HFFc6 (cell line): ENCODE results near the gene MIF4GD. TPM values are rescaled to one million over a fixed set of nuclear protein-coding genes. Genes with fewer than 3 reads are reported as not detected.
A peak's percentile ranks its signal among the peaks of the same experiment; 100 is the strongest.
"Not testable (repeated sequence)": the region's sequence is repeated elsewhere in the genome, so short reads cannot be mapped to it uniquely, and the experiment has no call there.

Experiments used
- DNase-seq: peaks from one replicate; pipeline ENCODE4 v3.0.0-alpha.2; 2018
- H3K27ac Mint-ChIP-seq: 2 replicates; pipeline ENCODE4 v1.8.0; 2020; ENCODE audit warnings: mild to moderate bottlenecking, mixed read lengths
- H3K27me3 Mint-ChIP-seq: 2 replicates; pipeline ENCODE4 v1.8.0; 2021; ENCODE audit warnings: mild to moderate bottlenecking, moderate library complexity, mixed read lengths; ENCODE audit not compliant: insufficient read depth
- H3K36me3 Mint-ChIP-seq: 2 replicates; pipeline ENCODE4 v1.8.0; 2021; ENCODE audit warnings: low read depth, mixed read lengths
- H3K4me1 Mint-ChIP-seq: 2 replicates; pipeline ENCODE4 v1.8.0; 2020; ENCODE audit warnings: low read depth, mixed read lengths
- H3K4me3 Mint-ChIP-seq: 2 replicates; pipeline ENCODE4 v1.8.0; 2020; ENCODE audit warnings: mild to moderate bottlenecking, moderate library complexity, mixed read lengths
- H3K9me3 Mint-ChIP-seq: 2 replicates; pipeline ENCODE4 v1.8.0; 2020; ENCODE audit warnings: mild to moderate bottlenecking, mixed read lengths
- CTCF ChIP-seq: fragments of 200-600 bp; sonication (generic); IDR thresholded peaks from 2 replicates; pipeline ENCODE4 v1.5.0; 2021; ENCODE audit warnings: antibody characterized with exemption, mild to moderate bottlenecking
- total RNA-seq, 6 experiments: library from RNA; stranded (reverse); fragmentation: NEBNext Ultra II Directional; extraction: Animal tissue kit (Norgen Biotek cat#: 25700); gene quantifications; 2 replicates in 1 of 6; 3 replicates in 5 of 6; pipeline ENCODE4 v1.2.3, GENCODE V29; 2021

Gene MIF4GD
- total RNA-seq, 6 experiments from 2014 or later, result 8.8 to 10.8 (median 10.0) TPM

- peaks cover 7% of the 10 kb centered on the region for H3K36me3 Mint-ChIP-seq
- H3K4me3 Mint-ChIP-seq, result peak overlapping the region; percentile 100
- no peaks in the 10 kb centered on the region; the same call in 1 of the 2 replicates for H3K27me3 Mint-ChIP-seq
- peak; percentile 54 for TF ChIP-seq CTCF
- DNase-seq, result no peak
- H3K9me3 Mint-ChIP-seq, result no peaks in the 10 kb centered on the region
- peaks cover 58% of the 10 kb centered on the region for H3K4me1 Mint-ChIP-seq
- H3K27ac Mint-ChIP-seq, result peak overlapping the region; percentile 100
Measured at GRCh38 chr17:75260641-75261335, 10.2 kb downstream of the MIF4GD start.

- not testable (repeated sequence) for H3K36me3 Mint-ChIP-seq, H3K9me3 Mint-ChIP-seq, H3K27me3 Mint-ChIP-seq, H3K4me3 Mint-ChIP-seq, DNase-seq, H3K27ac Mint-ChIP-seq
- peaks cover 52% of the 10 kb centered on the region for H3K4me1 Mint-ChIP-seq
Measured at GRCh38 chr17:75257228-75257627, 13.8 kb downstream of the MIF4GD start.

DNA sequence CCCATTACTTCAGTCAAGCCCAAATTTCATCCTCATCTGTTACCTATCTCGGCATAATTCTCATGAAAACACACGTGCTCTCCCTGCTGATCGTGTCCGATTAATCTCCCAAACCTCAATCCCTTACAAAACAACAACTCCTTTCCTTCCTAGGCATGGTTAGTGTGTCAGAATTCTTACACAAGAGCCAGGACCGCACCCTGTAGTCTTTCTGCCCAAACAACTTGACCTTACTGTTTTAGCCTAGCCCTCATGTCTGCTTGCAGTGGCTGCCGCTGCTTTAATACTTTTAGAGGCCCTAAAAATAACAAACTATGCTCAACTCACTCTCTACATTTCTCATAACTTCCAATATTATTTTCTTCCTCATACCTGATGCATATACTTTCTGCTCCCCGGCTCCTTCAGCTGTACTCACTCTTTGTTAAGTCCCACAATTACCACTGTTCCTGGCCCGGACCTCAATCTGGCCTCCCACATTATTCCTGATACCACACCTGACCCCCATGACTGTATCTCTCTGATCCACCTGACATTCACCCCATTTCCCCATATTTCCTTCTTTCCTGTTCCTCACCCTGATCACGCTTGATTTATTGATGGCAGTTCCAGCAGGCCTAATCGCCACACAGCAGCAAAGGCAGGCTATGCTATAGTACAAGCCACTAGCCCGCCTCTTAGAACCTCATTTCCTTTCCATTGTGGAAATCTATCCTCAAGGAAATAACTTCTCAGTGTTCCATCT, 14.9 kb downstream of the MIF4GD start:
- H3K27me3 Mint-ChIP-seq, H3K4me3 Mint-ChIP-seq, H3K9me3 Mint-ChIP-seq, H3K36me3 Mint-ChIP-seq, DNase-seq: not testable (repeated sequence)
- Mint-ChIP-seq H3K4me1 (peaks cover 49% of the 10 kb centered on the region), H3K27ac (peak overlapping the region; percentile 18; the same call in 1 of the 2 replicates)

DNA sequence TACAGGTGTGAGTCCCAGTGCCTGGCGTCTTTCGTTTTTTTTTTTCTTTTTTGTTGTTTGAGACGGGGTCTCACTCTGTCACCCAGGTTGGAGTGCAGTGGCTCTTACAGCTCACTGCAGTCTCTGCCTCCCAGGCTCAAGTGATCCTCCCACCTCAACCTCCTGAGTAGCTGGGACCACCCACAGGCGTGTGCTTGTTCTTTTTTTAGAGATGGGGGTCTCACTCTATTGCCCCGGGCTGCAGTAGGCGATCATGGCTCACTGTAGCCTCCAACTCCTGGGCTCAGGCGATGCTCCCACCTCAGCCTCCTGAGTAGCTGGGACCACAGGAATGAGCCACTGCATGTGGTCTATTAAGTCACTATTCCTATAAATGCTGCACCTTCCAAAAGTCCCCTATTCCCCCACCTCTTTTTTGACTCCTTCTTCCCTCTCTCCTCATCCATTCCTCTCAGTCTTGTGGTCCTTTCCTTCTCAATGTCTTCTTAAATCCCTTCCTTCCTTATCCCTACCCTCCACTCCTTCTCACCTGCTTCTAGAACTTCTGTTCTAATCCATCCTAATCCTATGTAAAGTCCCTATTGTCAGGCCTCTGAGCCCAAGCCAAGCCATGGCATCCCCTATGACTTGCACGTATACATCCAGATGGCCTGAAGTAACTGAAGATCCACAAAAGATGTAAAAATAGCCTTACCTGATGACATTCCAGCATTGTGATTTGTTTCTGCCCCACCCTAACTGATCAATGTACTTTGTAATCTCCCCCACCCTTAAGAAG, 18.8 kb downstream of the MIF4GD start:
- Mint-ChIP-seq H3K36me3 (no peaks in the 10 kb centered on the region; the same call in 1 of the 2 replicates), H3K4me1 (peaks cover 23% of the 10 kb centered on the region), H3K27me3 (no peaks in the 10 kb centered on the region; the same call in 1 of the 2 replicates), H3K9me3 (no peaks in the 10 kb centered on the region), H3K27ac (no peak overlapping the region; the same call in 1 of the 2 replicates), H3K4me3 (no peak overlapping the region)
- DNase-seq, result no peak
- no peak for TF ChIP-seq CTCF

- Mint-ChIP-seq H3K27me3 (no peaks in the 10 kb centered on the region; the same call in 1 of the 2 replicates), H3K9me3 (no peaks in the 10 kb centered on the region), H3K36me3 (no peaks in the 10 kb centered on the region; the same call in 1 of the 2 replicates), H3K4me1 (peaks cover 11% of the 10 kb centered on the region), H3K27ac (peak overlapping the region; percentile 36; the same call in 1 of the 2 replicates), H3K4me3 (peak overlapping the region; percentile 13; the same call in 1 of the 2 replicates)
- DNase-seq, result no peak
- no peak for TF ChIP-seq CTCF
Measured at GRCh38 chr17:75250009-75250471, 21.0 kb downstream of the MIF4GD start.

DNA sequence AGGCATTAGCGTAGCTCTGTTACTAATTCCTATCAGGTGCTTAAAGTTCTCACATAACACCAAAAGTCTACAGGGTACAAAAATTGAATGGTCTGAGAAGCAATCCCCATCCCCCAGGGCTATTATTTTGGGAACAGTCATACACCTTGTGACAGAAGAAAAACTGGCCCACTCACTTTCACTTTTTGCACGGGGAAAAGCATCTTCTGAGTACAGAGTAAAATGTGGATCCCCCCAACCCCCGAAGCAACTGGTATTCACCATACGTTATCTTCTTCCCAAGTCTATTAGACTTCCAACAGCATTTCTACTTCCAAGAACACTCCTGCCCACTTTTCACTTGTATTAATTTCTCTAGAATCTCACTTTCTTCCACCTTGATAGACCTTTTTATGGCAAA, 21.5 kb downstream of the MIF4GD start:
- H3K4me1 Mint-ChIP-seq, result peaks cover 11% of the 10 kb centered on the region
- peak overlapping the region; percentile 36; the same call in 1 of the 2 replicates for H3K27ac Mint-ChIP-seq
- no peaks in the 10 kb centered on the region; the same call in 1 of the 2 replicates for H3K36me3 Mint-ChIP-seq
- TF ChIP-seq CTCF, result no peak
- no peak for DNase-seq
- H3K4me3 Mint-ChIP-seq, result no peak overlapping the region
- H3K9me3 Mint-ChIP-seq, result no peaks in the 10 kb centered on the region
- no peaks in the 10 kb centered on the region; the same call in 1 of the 2 replicates for H3K27me3 Mint-ChIP-seq
